PFSK-1 (cell line): ENCODE measurements around the gene RRM2.

ENCODE experiments used
- POLR2AphosphoS5 ChIP-seq: IDR thresholded peaks from 2 replicates; pipeline ENCODE4 v1.6.1; 2012; ENCODE audit warnings: low read depth, mild to moderate bottlenecking, control low read depth, low read length, moderate library complexity
- TAF1 ChIP-seq: IDR thresholded peaks from 2 replicates; pipeline ENCODE4 v1.6.1; 2012; ENCODE audit warnings: low read length, control low read depth, borderline replicate concordance; ENCODE audit not compliant: insufficient read depth
- TF ChIP-seq, protein P1 (sequence below), 2 experiments: IDR thresholded peaks; 2 replicates each; pipeline versions ENCODE4 v1.6.1 to v1.8.0; 2011 to 2012; ENCODE audit warnings: low read depth in 2 of 2, low read length in 2 of 2, control low read depth in 1 of 2, inconsistent platforms in 1 of 2, mild to moderate bottlenecking in 1 of 2, moderate library complexity in 1 of 2; ENCODE audit not compliant: insufficient read depth in 1 of 2

DNA sequence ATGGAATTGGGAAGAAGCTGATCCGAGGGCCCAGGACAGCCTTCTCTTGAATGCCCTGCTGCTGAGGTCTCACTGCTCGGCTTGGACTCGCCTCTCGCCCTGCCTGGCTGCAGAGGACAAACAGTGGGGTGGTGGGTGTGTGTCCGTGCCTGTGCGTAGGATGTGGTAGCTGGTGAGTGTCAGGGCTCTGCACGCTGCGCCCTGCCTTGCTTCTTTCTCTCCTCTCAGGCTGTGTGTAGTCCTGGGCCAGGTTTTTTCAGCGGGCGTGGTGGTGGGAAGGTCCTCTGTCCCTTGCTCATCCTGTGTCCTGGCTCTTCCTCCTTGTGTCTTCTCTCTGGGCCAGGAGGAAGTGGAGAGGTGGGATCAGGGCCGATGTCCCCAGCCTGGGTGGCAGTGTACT, 44.8 kb downstream of the RRM2 start:
- TF ChIP-seq POLR2AphosphoS5 (no peak), TAF1 (no peak)
- TF ChIP-seq, protein P1, sequence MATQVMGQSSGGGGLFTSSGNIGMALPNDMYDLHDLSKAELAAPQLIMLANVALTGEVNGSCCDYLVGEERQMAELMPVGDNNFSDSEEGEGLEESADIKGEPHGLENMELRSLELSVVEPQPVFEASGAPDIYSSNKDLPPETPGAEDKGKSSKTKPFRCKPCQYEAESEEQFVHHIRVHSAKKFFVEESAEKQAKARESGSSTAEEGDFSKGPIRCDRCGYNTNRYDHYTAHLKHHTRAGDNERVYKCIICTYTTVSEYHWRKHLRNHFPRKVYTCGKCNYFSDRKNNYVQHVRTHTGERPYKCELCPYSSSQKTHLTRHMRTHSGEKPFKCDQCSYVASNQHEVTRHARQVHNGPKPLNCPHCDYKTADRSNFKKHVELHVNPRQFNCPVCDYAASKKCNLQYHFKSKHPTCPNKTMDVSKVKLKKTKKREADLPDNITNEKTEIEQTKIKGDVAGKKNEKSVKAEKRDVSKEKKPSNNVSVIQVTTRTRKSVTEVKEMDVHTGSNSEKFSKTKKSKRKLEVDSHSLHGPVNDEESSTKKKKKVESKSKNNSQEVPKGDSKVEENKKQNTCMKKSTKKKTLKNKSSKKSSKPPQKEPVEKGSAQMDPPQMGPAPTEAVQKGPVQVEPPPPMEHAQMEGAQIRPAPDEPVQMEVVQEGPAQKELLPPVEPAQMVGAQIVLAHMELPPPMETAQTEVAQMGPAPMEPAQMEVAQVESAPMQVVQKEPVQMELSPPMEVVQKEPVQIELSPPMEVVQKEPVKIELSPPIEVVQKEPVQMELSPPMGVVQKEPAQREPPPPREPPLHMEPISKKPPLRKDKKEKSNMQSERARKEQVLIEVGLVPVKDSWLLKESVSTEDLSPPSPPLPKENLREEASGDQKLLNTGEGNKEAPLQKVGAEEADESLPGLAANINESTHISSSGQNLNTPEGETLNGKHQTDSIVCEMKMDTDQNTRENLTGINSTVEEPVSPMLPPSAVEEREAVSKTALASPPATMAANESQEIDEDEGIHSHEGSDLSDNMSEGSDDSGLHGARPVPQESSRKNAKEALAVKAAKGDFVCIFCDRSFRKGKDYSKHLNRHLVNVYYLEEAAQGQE (IDR thresholded peaks at IDR 0.05; ENCODE audit: insufficient read depth in 1 of 2, low read depth in 2 of 2, low read length in 2 of 2), result no peak
